SK-N-SH (cell line): Measurements from ENCODE around the gene C11orf86. TPM values are rescaled to one million over a fixed set of nuclear protein-coding genes. Genes with fewer than 3 reads are reported as not detected.

Experiments used
- CTCF ChIA-PET: fragments of 300-600, 350-600 bp; formaldehyde crosslinking; extraction: SDS; loops from one replicate; lab custom pipeline; 2021; lab: Yijun Ruan, JAX
- POLR2A ChIA-PET: fragments of 350-600 bp; sonication (Branson Sonifier 250); formaldehyde crosslinking; extraction: SDS; loops from one replicate; lab custom pipeline; 2020; ENCODE audit warnings: antibody characterized with exemption, inconsistent platforms; lab: Yijun Ruan, JAX
- DNase-seq: peaks from one replicate; pipeline ENCODE4 v3.0.0; 2012
- H2AFZ ChIP-seq: fragments of 200-600 bp; sonication (generic); 2 replicates; pipeline ENCODE4 v1.8.1; 2016; ENCODE audit warnings: antibody characterized with exemption, mild to moderate bottlenecking, low read depth
- H3F3A ChIP-seq: fragments of 200-600 bp; sonication (generic); replicated peaks from 2 replicates; pipeline ENCODE3; 2016; ENCODE audit warnings: antibody characterized with exemption, mild to moderate bottlenecking; ENCODE audit not compliant: insufficient read depth
- H3K27ac ChIP-seq, 2 experiments: fragments of 200-500 bp in 1 of 2; fragments of 200-600 bp in 1 of 2; sonication (Bioruptor generic) in 1 of 2; sonication (generic), shearing (Covaris generic) in 1 of 2; 2 replicates each; pipeline versions ENCODE4 v1.5.1 to v1.6.1; 2014 to 2016; ENCODE audit warnings: low read depth in 2 of 2, inconsistent platforms in 1 of 2, low read length in 1 of 2, mild to moderate bottlenecking in 1 of 2, mixed read lengths in 1 of 2
- H3K27me3 ChIP-seq: fragments of 200-600 bp; sonication (generic), shearing (Covaris generic); 2 replicates; pipeline ENCODE4 v1.6.1; 2016; ENCODE audit warnings: mixed run types; ENCODE audit not compliant: insufficient read depth
- H3K36me3 ChIP-seq, 2 experiments: fragments of 200-500 bp in 1 of 2; fragments of 200-600 bp in 1 of 2; sonication (Bioruptor generic) in 1 of 2; sonication (generic) in 1 of 2; replicated peaks in 1 of 2; 2 replicates each; pipeline versions ENCODE3 to v1.5.1; 2014 to 2016; ENCODE audit warnings: low read length in 1 of 2, mild to moderate bottlenecking in 1 of 2; ENCODE audit not compliant: insufficient read depth in 2 of 2, control insufficient read depth in 1 of 2
- H3K4me1 ChIP-seq, 2 experiments: fragments of 200-500 bp in 1 of 2; fragments of 200-600 bp in 1 of 2; sonication (Bioruptor generic) in 1 of 2; sonication (generic), shearing (Covaris generic) in 1 of 2; 2 replicates each; pipeline versions ENCODE4 v1.5.1 to v1.6.1; 2014 to 2016; ENCODE audit warnings: low read depth in 1 of 2, low read length in 1 of 2, mixed run types in 1 of 2; ENCODE audit not compliant: insufficient read depth in 2 of 2, control insufficient read depth in 1 of 2
- H3K4me2 ChIP-seq: fragments of 200-600 bp; sonication (generic), shearing (Covaris generic); 2 replicates; pipeline ENCODE4 v1.6.1; 2017; ENCODE audit warnings: mixed run types
- H3K4me3 ChIP-seq, 2 experiments: fragments of 200-500 bp in 1 of 2; fragments of 200-600 bp in 1 of 2; sonication (Bioruptor generic) in 1 of 2; sonication (generic), shearing (Covaris generic) in 1 of 2; 2 replicates each; pipeline versions ENCODE4 v1.5.1 to v1.8.1; 2014 to 2016; ENCODE audit warnings: low read depth in 2 of 2, inconsistent platforms in 1 of 2, low read length in 1 of 2, mild to moderate bottlenecking in 1 of 2, mixed read lengths in 1 of 2, moderate library complexity in 1 of 2
- H3K79me2 ChIP-seq: fragments of 200-600 bp; sonication (generic); 2 replicates; pipeline ENCODE4 v1.8.1; 2017; ENCODE audit warnings: mild to moderate bottlenecking; ENCODE audit not compliant: insufficient read depth
- H3K9ac ChIP-seq: fragments of 200-600 bp; sonication (generic); 2 replicates; pipeline ENCODE4 v1.6.1; 2017; ENCODE audit warnings: mixed run types
- H3K9me2 ChIP-seq: fragments of 200-600 bp; sonication (generic); 2 replicates; pipeline ENCODE4 v1.6.1; 2017; ENCODE audit warnings: mixed run types
- H3K9me3 ChIP-seq: fragments of 200-600 bp; sonication (generic); 2 replicates; pipeline ENCODE4 v1.6.1; 2017; ENCODE audit warnings: mixed run types, mild to moderate bottlenecking, moderate library complexity
- H4K20me1 ChIP-seq: fragments of 200-600 bp; sonication (generic); 2 replicates; pipeline ENCODE4 v1.6.1; 2017; ENCODE audit warnings: mild to moderate bottlenecking, mixed run types; ENCODE audit not compliant: insufficient read depth
- CTCF ChIP-seq: fragments of 200-600 bp; sonication (generic); IDR thresholded peaks from 2 replicates; pipeline ENCODE4 v1.6.1; 2017; ENCODE audit warnings: antibody characterized with exemption, mild to moderate bottlenecking, moderate library complexity
- ELF1 ChIP-seq: IDR thresholded peaks from 2 replicates; pipeline ENCODE4 v1.4.0; 2012
- FOSL2 ChIP-seq: IDR thresholded peaks from 2 replicates; pipeline ENCODE4 v1.4.0; 2012; ENCODE audit warnings: low read depth, mild to moderate bottlenecking, moderate library complexity, borderline replicate concordance
- FOXJ3 ChIP-seq: sonication (generic); formaldehyde crosslinking; IDR thresholded peaks from 2 replicates; pipeline ENCODE4 v1.5.1; 2020; ENCODE audit warnings: mild to moderate bottlenecking, missing genetic modification reagents
- GABPA ChIP-seq: IDR thresholded peaks from 2 replicates; pipeline ENCODE4 v1.4.0; 2012; ENCODE audit warnings: low read depth, mild to moderate bottlenecking
- GATA2 ChIP-seq: sonication (generic); formaldehyde crosslinking; IDR thresholded peaks from 2 replicates; pipeline ENCODE4 v1.5.0; 2020; ENCODE audit warnings: mild to moderate bottlenecking, missing genetic modification reagents
- IRF3 ChIP-seq: fragments of 150-350 bp; IDR thresholded peaks from 2 replicates; pipeline ENCODE4 v1.6.1; 2016; ENCODE audit warnings: mild to moderate bottlenecking, low read depth, low read length
- JUND ChIP-seq: IDR thresholded peaks from 2 replicates; pipeline ENCODE4 v1.4.0; 2012
- NFIC ChIP-seq: IDR thresholded peaks from 2 replicates; pipeline ENCODE4 v1.4.0; 2012; ENCODE audit warnings: borderline replicate concordance
- NRF1 ChIP-seq: IDR thresholded peaks from 2 replicates; pipeline ENCODE4 v1.6.1; 2012; ENCODE audit warnings: low read depth, mild to moderate bottlenecking, low read length
- POLR2AphosphoS5 ChIP-seq: IDR thresholded peaks from 2 replicates; pipeline ENCODE4 v1.6.1; 2012; ENCODE audit warnings: low read depth, low read length
- RAD21 ChIP-seq: IDR thresholded peaks from 2 replicates; pipeline ENCODE4 v1.6.1; 2012; ENCODE audit warnings: mild to moderate bottlenecking, low read length
- RCOR1 ChIP-seq: fragments of 150-350 bp; IDR thresholded peaks from 2 replicates; pipeline ENCODE4 v1.6.1; 2017; ENCODE audit warnings: antibody characterized with exemption, low read length
- SMC3 ChIP-seq: IDR thresholded peaks from 2 replicates; pipeline ENCODE4 v1.6.1; 2012; ENCODE audit warnings: low read depth, low read length, improper control_type of control experiment
- TAF1 ChIP-seq: IDR thresholded peaks from 2 replicates; pipeline ENCODE4 v1.6.1; 2012; ENCODE audit warnings: low read depth, mild to moderate bottlenecking, low read length, moderate library complexity, borderline replicate concordance
- TEAD4 ChIP-seq: IDR thresholded peaks from 2 replicates; pipeline ENCODE4 v1.4.0; 2012; ENCODE audit warnings: mild to moderate bottlenecking, borderline replicate concordance; ENCODE audit not compliant: insufficient read depth
- USF2 ChIP-seq: fragments of 150-350 bp; IDR thresholded peaks from 2 replicates; pipeline ENCODE4 v1.6.1; 2017; ENCODE audit warnings: antibody characterized with exemption, low read length, low read depth, borderline replicate concordance
- YY1 ChIP-seq: IDR thresholded peaks from 2 replicates; pipeline ENCODE4 v1.4.0; 2012; ENCODE audit warnings: low read depth, mild to moderate bottlenecking
- WGBS: methylation state at CpG from one replicate; pipeline ENCODE4 v1.1.6; 2017; ENCODE audit warnings: low lambda C conversion rate; 5-methylcytosine and 5-hydroxymethylcytosine counted together
- polyA plus RNA-seq, 3 experiments: library from polyadenylated mRNA; depleted of rRNA; stranded (reverse); fragments of >200 nt; gene quantifications; 2 replicates each; pipeline ENCODE4 v1.2.3, GENCODE V29; 2012
- TF ChIP-seq, protein P1 (sequence below): IDR thresholded peaks from 2 replicates; pipeline ENCODE4 v1.4.0; 2012; ENCODE audit warnings: low read depth

The C11orf86 gene
- polyA plus RNA-seq, 1 of the 3 experiments (the other 2 are of a cell fraction) = 0.08 TPM

DNA sequence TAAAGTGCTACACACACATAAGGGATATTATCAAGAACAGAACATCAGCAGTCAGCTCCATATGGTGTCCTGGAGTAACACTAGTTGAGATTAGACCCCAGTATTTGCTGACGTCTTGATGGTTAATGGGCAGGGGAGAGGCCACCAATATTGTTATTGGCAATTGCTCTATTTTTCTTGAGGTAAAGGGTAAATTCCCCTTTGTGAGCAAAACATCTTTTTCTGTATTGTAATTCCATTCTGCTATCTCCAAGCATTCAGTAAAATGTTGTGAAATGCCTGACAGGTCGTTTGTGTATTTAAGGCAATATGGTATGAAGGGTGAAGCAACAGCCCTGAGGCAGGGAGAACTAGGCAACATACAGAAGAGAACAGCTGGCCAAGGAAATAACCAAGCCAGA is 38.8 kb upstream of the C11orf86 start:
- no peaks in the 10 kb centered on the region for H3K9me3 ChIP-seq
- TF ChIP-seq POLR2AphosphoS5 (no peak), RAD21 (no peak), NRF1 (no peak), GABPA (no peak), RCOR1 (no peak), CTCF (no peak), SMC3 (no peak), FOXJ3 (no peak), FOSL2 (no peak), JUND (no peak), TEAD4 (no peak), NFIC (no peak), ELF1 (no peak), IRF3 (no peak), GATA2 (CRISPR knock-in tag) (no peak), USF2 (no peak), TAF1 (no peak), YY1 (no peak)
- TF ChIP-seq, protein P1, sequence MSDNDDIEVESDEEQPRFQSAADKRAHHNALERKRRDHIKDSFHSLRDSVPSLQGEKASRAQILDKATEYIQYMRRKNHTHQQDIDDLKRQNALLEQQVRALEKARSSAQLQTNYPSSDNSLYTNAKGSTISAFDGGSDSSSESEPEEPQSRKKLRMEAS = no peak
- no peak overlapping the region for H3K27ac ChIP-seq
- no peaks in the 10 kb centered on the region for H3K9me2 ChIP-seq
- no peaks in the 10 kb centered on the region for H3K79me2 ChIP-seq
- H3K4me1 ChIP-seq = peaks cover 0 to 12% of the 10 kb centered on the region in 2 experiments; a peak in 1 of 4 replicates
- ChIA-PET POLR2A (no interaction called here), CTCF (interaction anchor here (1.0 to 1.4 kb wide), 2 partner anchors 13 to 38 kb away, joined by 3 to 4 read pairs; no protein-coding TSS in a partner anchor)
- H3K4me2 ChIP-seq = no peak overlapping the region
- no peak overlapping the region for H3K9ac ChIP-seq
- no peak for DNase-seq
- no peaks in the 10 kb centered on the region for H3K27me3 ChIP-seq
- H2AFZ ChIP-seq = no peak overlapping the region
- no peak overlapping the region for H3K4me3 ChIP-seq
- 56% methylated on average over 2 of the region's 2 CpGs for WGBS
- no peaks in the 10 kb centered on the region for H4K20me1 ChIP-seq
- no peaks in the 10 kb centered on the region for H3F3A ChIP-seq
- no peaks in the 10 kb centered on the region for H3K36me3 ChIP-seq
